Nucleus accumbens (tissue), 56 donors: ENCODE results near the gene MLLT6.

Source experiments
- DNase-seq, 56 donors: peaks; one replicate each; lab custom pipeline; 2025; lab: John Stamatoyannopoulos, UW

Gene MLLT6

DNA sequence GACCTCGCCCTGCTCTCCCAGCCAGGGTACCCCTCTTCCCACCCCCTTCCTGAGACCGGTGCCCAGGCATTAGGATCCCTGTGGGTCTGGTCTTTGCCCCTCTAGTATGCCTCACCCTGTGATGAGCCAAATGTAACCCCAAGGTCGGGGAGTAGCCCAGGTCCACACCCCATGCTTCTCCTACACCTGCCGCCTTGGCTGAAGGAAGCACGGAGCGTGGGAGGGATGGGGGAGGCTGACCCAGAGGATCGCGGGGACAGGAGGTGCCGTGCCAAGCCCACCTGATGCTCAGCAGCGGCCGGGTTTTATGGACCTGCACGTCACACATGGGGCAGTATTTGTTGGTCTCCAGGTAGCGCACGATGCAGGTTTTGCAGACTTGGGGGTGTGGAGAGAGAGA, 34.2 kb downstream of the MLLT6 start:
- no peak for DNase-seq

DNA sequence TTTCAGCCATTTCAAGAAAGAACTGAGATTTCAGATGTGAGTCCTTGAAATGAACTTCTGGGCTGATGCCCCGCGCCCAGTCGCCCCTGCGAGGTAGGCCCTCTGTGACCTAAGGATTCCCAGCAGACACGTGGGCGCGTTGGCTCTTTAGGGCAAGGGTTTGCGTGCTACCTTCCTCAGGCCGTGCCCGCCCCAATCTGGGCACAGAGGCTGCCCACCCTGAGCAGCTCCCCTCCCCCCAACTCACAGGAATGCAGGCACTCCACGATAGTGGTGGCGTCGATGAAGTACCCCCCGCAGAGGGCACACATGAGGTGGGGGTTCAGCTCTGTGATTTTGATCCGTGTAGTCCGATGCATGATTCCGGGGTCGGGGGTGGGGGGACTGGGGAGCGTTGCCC, 35.0 kb downstream of the MLLT6 start:
- no peak for DNase-seq

GRCh38 chr17:38740806-38741205, 35.7 kb downstream of the MLLT6 start:
- no peak for DNase-seq

- no peak for DNase-seq
Measured at GRCh38 chr17:38741461-38741860, 36.4 kb downstream of the MLLT6 start.

DNA sequence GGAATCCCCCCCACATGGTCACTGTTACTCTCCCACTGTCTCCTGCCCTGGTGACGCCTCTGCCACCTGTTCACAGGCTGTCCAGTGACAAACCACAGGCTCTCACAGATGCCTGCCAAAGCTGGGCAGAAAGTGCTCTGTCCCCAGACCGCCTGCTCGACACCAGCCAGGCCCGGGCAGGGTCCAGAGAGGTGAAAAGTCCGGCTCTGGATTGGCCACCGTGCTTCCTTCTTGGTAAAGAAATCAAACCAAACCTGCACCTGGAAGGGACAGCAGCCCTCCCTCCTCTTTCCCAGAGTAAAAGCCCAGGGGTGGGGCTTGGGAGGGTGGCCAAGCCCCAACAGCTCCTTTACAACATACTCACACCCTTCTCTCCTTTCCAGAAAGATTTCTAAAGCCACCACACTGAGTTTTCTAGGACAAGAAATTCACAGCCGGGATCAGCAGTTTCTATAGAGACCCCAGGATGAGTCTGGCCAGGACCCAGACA, 36.9 kb downstream of the MLLT6 start:
- peak in 1 of 56 donors; percentile 19 for DNase-seq

DNA sequence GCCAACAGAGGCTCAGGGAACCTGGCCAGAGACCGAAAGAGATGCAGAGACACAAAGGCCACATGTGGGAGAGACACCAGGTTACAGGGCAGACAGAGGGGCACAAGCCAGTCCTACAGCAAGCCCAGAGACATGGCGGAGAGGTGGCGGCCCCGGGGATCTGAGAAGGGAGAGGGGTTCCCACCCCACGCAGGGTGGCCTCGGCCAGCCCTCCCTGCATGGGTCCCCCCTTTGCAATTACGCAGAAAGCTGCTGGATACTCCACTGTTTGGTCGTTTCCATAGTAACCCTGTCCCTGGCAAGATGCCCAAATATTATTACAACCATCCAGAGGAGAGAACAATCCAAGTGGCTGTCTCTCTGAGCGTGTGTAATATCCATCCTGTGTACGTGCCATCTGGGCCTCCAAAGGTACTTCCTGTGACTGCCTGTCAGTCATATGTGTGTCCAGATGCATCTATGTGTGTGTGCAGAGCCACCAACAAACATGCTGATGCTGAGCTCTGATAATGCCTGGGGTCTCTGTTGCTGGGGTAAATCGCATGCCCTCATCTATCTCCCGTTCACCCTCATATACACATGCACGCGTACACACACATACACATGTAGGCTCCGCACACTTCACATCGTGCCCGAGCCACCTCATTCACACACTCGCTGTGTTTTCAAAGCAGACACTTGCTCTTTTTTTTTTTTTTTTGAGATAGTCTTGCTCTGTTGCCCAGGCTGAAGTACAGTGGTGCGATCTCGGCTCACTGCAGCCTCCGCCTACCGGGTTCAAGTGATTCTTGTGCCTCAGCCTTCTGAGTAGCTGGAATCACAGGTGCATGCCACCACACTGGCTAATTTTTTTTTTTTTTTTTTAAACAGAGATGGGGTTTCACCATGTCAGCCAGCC, 37.6 kb downstream of the MLLT6 start:
- peak in 2 of 56 donors; percentile 43 to 52 for DNase-seq

GRCh38 chr17:38743556-38744171, 38.6 kb downstream of the MLLT6 start:
- DNase-seq: peak in 18 of 56 donors; percentile 12 to 70 (median 26)

- no peak for DNase-seq
Measured at GRCh38 chr17:38745545-38745944, 40.5 kb downstream of the MLLT6 start.

- no peak for DNase-seq
Measured at GRCh38 chr17:38746004-38746848, 41.2 kb downstream of the MLLT6 start.

- no peak for DNase-seq
Measured at GRCh38 chr17:38746849-38747462, 41.9 kb downstream of the MLLT6 start.

GRCh38 chr17:38747463-38748148, 42.5 kb downstream of the MLLT6 start:
- peak in 1 of 56 donors; percentile 41 for DNase-seq

GRCh38 chr17:38748149-38748891, 43.2 kb downstream of the MLLT6 start, which contains the start of gene PCGF2:
Gene PCGF2, minus strand, starts transcription at chr17:38748336. Its CDS starts 7,934 bp downstream, at chr17:38740402.
- peak in 49 of 56 donors; percentile 8 to 94 (median 67) for DNase-seq

DNA sequence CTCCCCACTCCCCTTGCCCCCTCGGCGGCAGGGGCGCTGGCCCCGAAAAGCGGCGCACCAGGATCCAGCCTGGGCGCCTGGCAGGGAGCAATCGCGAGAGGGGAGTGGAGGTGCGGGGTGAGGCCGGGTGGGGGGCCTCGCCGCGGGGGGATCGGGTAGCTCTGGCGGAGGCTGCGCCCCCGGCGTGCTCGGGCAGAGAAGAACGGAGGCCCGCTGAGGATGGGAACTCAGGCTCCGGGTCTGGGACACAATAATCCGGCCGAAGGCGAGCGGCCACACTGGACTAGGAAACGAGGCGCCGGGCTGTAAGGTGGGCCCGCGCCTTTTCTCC, 43.8 kb downstream of the MLLT6 start:
- no peak for DNase-seq

- peak in 13 of 56 donors; percentile 10 to 57 (median 32) for DNase-seq
Measured at GRCh38 chr17:38749223-38750043, 44.4 kb downstream of the MLLT6 start.

DNA sequence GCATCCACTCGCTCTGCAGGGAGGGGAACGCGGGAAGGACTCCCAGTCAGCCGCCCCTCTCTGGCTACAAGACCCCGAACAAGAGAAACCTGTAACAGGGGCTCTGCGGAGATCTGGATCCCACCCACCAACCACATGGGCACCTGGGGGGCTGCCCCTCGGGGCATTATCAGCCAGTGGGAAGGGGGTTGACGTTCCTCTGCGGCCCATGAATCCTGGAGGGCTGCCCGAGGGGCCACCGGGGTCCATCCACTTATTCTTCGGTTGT, 44.9 kb downstream of the MLLT6 start:
- DNase-seq: peak in 1 of 56 donors; percentile 33

GRCh38 chr17:38750312-38751121, 45.4 kb downstream of the MLLT6 start:
- DNase-seq: peak in 2 of 56 donors; percentile 18 to 33

GRCh38 chr17:38751144-38751807, 46.2 kb downstream of the MLLT6 start:
- DNase-seq: no peak
